Measurements from ENCODE around the gene PPM1H. TPM values are rescaled to one million over a fixed set of nuclear protein-coding genes. Genes with fewer than 3 reads are reported as not detected.

PPM1H gene
- total and polyA plus RNA-seq, 2 donors (not counting 1 experiment from before 2014, with no cell fraction given), result 0.01 TPM; not detected in 1

DNA sequence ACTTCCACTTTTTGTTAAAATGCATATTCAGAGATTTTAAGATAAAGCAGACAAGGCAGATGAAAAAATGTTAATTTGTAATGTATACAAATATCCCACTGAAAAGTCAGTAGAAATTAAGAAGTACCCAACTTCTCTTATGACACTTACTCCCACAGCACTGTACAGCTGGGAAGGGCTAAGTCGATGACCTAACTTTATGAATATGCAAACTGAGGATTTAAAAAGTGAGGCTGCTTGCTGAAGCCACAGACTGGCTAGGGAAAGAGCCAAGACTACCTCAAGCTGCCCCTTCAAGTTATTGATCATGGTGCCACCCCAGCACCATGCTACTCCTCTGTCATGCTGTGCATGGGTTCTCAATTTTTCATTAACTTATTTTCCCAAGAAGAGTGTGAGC, 17.0 kb downstream of the PPM1H start:
- Histone ChIP-seq H3K36me3 (replicated peaks in 1 of 2; ENCODE audit: control extremely low read depth in 1 of 2, control insufficient read depth in 1 of 2, extremely low read depth in 1 of 2, insufficient read depth in 2 of 2, low read length in 1 of 2) (no peaks in the 10 kb centered on the region), H4K20me1 (ENCODE audit: control insufficient read depth, insufficient read depth, low read length, poor library complexity, severe bottlenecking) (no peaks in the 10 kb centered on the region), H3K9ac (ENCODE audit: low read length) (no peak overlapping the region), H3K4me3 (ENCODE audit: control extremely low read depth in 1 of 5, extremely low read depth in 1 of 5, insufficient read depth in 1 of 5, low read depth in 2 of 5, low read length in 4 of 5) (no peak overlapping the region), H2AFZ (ENCODE audit: insufficient read depth, low read depth, low read length, poor library complexity, severe bottlenecking) (no peak overlapping the region), H3K27me3 (replicated peaks in 1 of 4; ENCODE audit: control extremely low read depth in 1 of 4, control insufficient read depth in 3 of 4, insufficient read depth in 4 of 4, low read length in 3 of 4) (no peaks in the 10 kb centered on the region), H3K27ac (ENCODE audit: low read length in 2 of 2) (no peak overlapping the region), H3K4me1 (ENCODE audit: control insufficient read depth in 2 of 2, insufficient read depth in 2 of 2, low read length in 2 of 2) (no peaks in the 10 kb centered on the region), H3K4me2 (replicated peaks; ENCODE audit: low read depth, low read length, poor library complexity, severe bottlenecking) (no peak overlapping the region), H3K9me3 (ENCODE audit: control extremely low read depth in 1 of 3, control insufficient read depth in 2 of 3, insufficient read depth in 1 of 3, low read length in 2 of 3) (no peaks in the 10 kb centered on the region), H3K79me2 (ENCODE audit: control insufficient read depth, insufficient read depth, low read length) (no peaks in the 10 kb centered on the region)
- Mint-ChIP-seq H3K27me3 (peaks cover 11% of the 10 kb centered on the region), H3K4me1 (no peaks in the 10 kb centered on the region), H3K9me3 (ENCODE audit: insufficient read depth) (no peaks in the 10 kb centered on the region), H3K4me3 (no peak overlapping the region), H3K27ac (no peak overlapping the region)
- intact Hi-C loops (cut with micrococcal nuclease), result loop anchor here (10.0 kb wide), 1 partner anchor 1543 kb away; no protein-coding TSS in a partner anchor
- no peak for DNase-seq
- TF ChIP-seq EZH2 (IDR thresholded peaks at IDR 0.05; ENCODE audit: borderline replicate concordance, insufficient read depth, low read depth, low read length, poor library complexity, severe bottlenecking), result no peak
- TF ChIP-seq, protein P1, sequence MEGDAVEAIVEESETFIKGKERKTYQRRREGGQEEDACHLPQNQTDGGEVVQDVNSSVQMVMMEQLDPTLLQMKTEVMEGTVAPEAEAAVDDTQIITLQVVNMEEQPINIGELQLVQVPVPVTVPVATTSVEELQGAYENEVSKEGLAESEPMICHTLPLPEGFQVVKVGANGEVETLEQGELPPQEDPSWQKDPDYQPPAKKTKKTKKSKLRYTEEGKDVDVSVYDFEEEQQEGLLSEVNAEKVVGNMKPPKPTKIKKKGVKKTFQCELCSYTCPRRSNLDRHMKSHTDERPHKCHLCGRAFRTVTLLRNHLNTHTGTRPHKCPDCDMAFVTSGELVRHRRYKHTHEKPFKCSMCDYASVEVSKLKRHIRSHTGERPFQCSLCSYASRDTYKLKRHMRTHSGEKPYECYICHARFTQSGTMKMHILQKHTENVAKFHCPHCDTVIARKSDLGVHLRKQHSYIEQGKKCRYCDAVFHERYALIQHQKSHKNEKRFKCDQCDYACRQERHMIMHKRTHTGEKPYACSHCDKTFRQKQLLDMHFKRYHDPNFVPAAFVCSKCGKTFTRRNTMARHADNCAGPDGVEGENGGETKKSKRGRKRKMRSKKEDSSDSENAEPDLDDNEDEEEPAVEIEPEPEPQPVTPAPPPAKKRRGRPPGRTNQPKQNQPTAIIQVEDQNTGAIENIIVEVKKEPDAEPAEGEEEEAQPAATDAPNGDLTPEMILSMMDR (IDR thresholded peaks at IDR 0.05), result no peak
- POLR2A ChIA-PET, result no interaction called here
- no CpG with 5 or more reads among the region's 1 CpG for WGBS (ENCODE audit: insufficient coverage)
- ATAC-seq (ENCODE audit: low read depth), result no peak
- CTCF ChIA-PET, result no interaction called here

DNA sequence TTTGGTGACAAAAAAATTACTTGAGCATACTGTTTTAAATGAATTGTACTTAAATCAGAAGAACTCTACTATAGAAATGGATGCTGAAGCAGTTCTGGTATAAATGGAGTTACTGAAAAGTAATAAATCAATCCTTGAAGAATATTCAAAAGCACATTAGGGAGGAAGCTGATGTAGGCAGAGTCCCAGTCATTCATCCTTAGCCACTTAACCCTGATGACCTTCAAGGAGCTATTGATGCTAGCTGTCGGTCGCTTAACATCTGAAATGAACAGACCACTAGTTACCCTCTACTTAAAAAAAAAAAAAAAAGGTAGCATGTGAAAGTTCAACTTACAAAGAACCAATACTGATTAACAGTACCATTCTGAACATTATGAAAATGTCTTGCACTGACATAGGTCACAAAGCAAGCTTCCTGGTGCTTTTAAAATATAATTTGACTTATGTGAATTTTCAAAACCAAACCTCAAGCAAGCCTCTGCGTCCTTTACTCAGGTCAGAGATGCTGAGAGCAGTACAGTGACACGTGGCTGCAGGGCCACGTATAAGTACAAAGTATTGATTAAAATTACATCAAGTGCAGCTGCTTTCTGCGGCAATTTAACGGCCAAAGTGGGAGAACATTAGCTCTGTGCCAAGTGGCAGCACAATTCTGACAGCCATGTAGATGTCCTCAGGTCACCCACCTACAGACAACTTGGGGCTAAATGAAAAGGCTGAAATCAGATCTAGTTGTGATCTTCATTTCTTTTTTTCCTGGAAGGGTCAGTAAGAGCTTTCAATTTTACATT, 18.1 kb downstream of the PPM1H start:
- 60% methylated on average over 1 of the region's 7 CpGs for WGBS (ENCODE audit: insufficient coverage)
- no peak overlapping the region for H3K4me2 ChIP-seq (replicated peaks; ENCODE audit: low read depth, low read length, poor library complexity, severe bottlenecking)
- H3K9me3 ChIP-seq (ENCODE audit: control extremely low read depth in 1 of 3, control insufficient read depth in 2 of 3, insufficient read depth in 1 of 3, low read length in 2 of 3), result no peaks in the 10 kb centered on the region
- intact Hi-C loops (cut with micrococcal nuclease), result loop anchor here (10.0 kb wide), 1 partner anchor 1542 kb away; no protein-coding TSS in a partner anchor
- H3K27ac ChIP-seq (ENCODE audit: low read length in 2 of 2), result no peak overlapping the region
- H4K20me1 ChIP-seq (ENCODE audit: control insufficient read depth, insufficient read depth, low read length, poor library complexity, severe bottlenecking), result no peaks in the 10 kb centered on the region
- Mint-ChIP-seq H3K27me3 (peaks cover 11% of the 10 kb centered on the region), H3K9me3 (ENCODE audit: insufficient read depth) (no peaks in the 10 kb centered on the region), H3K4me3 (no peak overlapping the region), H3K4me1 (no peaks in the 10 kb centered on the region), H3K27ac (no peak overlapping the region)
- H3K4me3 ChIP-seq (ENCODE audit: control extremely low read depth in 1 of 5, extremely low read depth in 1 of 5, insufficient read depth in 1 of 5, low read depth in 2 of 5, low read length in 4 of 5), result no peak overlapping the region
- POLR2A ChIA-PET, result no interaction called here
- no peaks in the 10 kb centered on the region for H3K36me3 ChIP-seq (replicated peaks in 1 of 2; ENCODE audit: control extremely low read depth in 1 of 2, control insufficient read depth in 1 of 2, extremely low read depth in 1 of 2, insufficient read depth in 2 of 2, low read length in 1 of 2)
- H3K79me2 ChIP-seq (ENCODE audit: control insufficient read depth, insufficient read depth, low read length), result no peaks in the 10 kb centered on the region
- CTCF ChIA-PET, result no interaction called here
- no peak overlapping the region for H3K9ac ChIP-seq (ENCODE audit: low read length)
- H3K27me3 ChIP-seq (replicated peaks in 1 of 4; ENCODE audit: control extremely low read depth in 1 of 4, control insufficient read depth in 3 of 4, insufficient read depth in 4 of 4, low read length in 3 of 4), result no peaks in the 10 kb centered on the region
- DNase-seq (no peak), ATAC-seq (ENCODE audit: low read depth) (no peak)
- no peaks in the 10 kb centered on the region for H3K4me1 ChIP-seq (ENCODE audit: control insufficient read depth in 2 of 2, insufficient read depth in 2 of 2, low read length in 2 of 2)
- no peak for TF ChIP-seq EZH2 (IDR thresholded peaks at IDR 0.05; ENCODE audit: borderline replicate concordance, insufficient read depth, low read depth, low read length, poor library complexity, severe bottlenecking)
- TF ChIP-seq, protein P1 (IDR thresholded peaks at IDR 0.05), result no peak
- H2AFZ ChIP-seq (ENCODE audit: insufficient read depth, low read depth, low read length, poor library complexity, severe bottlenecking), result no peak overlapping the region

Data from B cell (primary cell).